Measurements from ENCODE around the gene LPIN3.

DNA sequence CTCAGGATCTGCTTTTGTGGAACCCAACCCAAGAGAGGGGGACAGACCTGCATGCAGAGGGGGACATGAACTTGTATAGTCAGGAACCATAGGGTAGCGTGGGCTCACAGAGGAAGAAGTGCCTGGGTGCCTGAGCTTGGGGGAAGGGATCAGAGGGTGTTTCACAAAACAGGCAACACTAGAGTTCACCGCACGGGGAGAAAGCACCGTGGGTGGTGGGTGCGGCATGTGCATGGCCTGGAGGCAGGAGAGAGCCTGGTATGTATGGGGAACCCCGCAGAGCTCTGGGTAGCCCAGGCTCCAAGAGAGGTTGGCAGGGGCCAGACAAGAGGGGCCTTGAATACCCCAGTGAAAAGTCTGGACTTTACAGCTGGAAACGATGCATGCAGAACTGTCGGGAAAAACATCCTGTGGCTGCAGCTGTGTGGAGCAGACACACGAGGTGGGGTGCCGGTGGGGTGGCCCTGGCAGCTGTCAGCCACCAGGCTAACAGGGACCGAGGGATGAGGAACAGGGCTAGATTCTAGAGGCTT, 32.7 kb downstream of the LPIN3 start:
- TF ChIP-seq EZH2 (IDR thresholded peaks at IDR 0.05; ENCODE audit: low read length, unreplicated experiment), result no peak
- TF ChIP-seq, protein P1, sequence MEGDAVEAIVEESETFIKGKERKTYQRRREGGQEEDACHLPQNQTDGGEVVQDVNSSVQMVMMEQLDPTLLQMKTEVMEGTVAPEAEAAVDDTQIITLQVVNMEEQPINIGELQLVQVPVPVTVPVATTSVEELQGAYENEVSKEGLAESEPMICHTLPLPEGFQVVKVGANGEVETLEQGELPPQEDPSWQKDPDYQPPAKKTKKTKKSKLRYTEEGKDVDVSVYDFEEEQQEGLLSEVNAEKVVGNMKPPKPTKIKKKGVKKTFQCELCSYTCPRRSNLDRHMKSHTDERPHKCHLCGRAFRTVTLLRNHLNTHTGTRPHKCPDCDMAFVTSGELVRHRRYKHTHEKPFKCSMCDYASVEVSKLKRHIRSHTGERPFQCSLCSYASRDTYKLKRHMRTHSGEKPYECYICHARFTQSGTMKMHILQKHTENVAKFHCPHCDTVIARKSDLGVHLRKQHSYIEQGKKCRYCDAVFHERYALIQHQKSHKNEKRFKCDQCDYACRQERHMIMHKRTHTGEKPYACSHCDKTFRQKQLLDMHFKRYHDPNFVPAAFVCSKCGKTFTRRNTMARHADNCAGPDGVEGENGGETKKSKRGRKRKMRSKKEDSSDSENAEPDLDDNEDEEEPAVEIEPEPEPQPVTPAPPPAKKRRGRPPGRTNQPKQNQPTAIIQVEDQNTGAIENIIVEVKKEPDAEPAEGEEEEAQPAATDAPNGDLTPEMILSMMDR (conservative IDR thresholded peaks at IDR 0.05; ENCODE audit: low read depth, low read length), result no peak
- TF ChIP-seq EZH2phosphoT487 (IDR thresholded peaks at IDR 0.05; ENCODE audit: borderline replicate concordance, low read length), result no peak

Measured in PC-3 (cell line).